ENCODE results near the gene NUDT2. TPM values are rescaled to one million over a fixed set of nuclear protein-coding genes. Genes with fewer than 3 reads are reported as not detected.

NUDT2 gene
- total and polyA plus RNA-seq, 2 of the 4 experiments (the other 2 are of a cell fraction): 36.6 to 45.0 TPM

DNA sequence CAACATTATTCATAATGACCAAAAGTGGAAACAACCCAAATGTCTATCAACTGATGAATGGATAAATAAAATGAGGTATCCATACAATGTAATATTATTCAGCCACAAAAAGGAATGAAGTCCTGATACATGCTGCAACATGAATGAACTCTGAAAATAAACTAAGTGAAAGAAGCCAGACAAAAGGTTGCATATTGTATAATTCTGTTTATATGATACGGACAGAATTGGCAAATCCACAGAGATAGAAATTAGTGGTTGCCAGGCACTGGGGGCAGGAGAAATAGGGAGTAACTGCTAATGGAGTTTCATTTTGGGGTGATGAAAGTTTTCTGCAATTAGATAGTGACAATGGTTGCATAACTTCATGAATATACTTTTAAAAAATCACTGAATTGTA, 47.3 kb upstream of the NUDT2 start:
- H3K9me3 ChIP-seq (ENCODE audit: control insufficient read depth, insufficient read depth, low read length): no peaks in the 10 kb centered on the region
- H3K4me2 ChIP-seq (ENCODE audit: low read depth, low read length): no peak overlapping the region
- H4K8ac ChIP-seq (ENCODE audit: low read depth in 2 of 2, low read length in 2 of 2): no peak overlapping the region
- DNase-seq (peak; percentile 12), ATAC-seq (ENCODE audit: low read depth) (peak; percentile 66)
- H3K18ac ChIP-seq (ENCODE audit: low read depth, low read length): no peak overlapping the region
- H3K27me3 ChIP-seq (ENCODE audit: control insufficient read depth, insufficient read depth, low read length): no peaks in the 10 kb centered on the region
- no peak overlapping the region for H3K56ac ChIP-seq (ENCODE audit: extremely low read depth, insufficient read depth, low read length)
- CTCF ChIA-PET: interaction anchor here (0.7 kb wide), 1 partner anchor 13 kb away, joined by 3 read pairs; no protein-coding TSS in a partner anchor
- no peak overlapping the region for H3K4ac ChIP-seq (ENCODE audit: low read depth, low read length)
- no peak for TF ChIP-seq POLR2A (IDR thresholded peaks at IDR 0.05; ENCODE audit: low read depth, low read length)
- no peak for TF ChIP-seq CHD1 (IDR thresholded peaks at IDR 0.05; ENCODE audit: low read depth, low read length)
- TF ChIP-seq, protein P1, sequence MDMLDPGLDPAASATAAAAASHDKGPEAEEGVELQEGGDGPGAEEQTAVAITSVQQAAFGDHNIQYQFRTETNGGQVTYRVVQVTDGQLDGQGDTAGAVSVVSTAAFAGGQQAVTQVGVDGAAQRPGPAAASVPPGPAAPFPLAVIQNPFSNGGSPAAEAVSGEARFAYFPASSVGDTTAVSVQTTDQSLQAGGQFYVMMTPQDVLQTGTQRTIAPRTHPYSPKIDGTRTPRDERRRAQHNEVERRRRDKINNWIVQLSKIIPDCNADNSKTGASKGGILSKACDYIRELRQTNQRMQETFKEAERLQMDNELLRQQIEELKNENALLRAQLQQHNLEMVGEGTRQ (IDR thresholded peaks at IDR 0.05; ENCODE audit: low read depth, low read length): no peak
- TF ChIP-seq RAD21 (IDR thresholded peaks at IDR 0.05; ENCODE audit: low read length): no peak
- TF ChIP-seq RCOR1 (IDR thresholded peaks at IDR 0.05; ENCODE audit: insufficient replicate concordance, low read length): no peak
- no peak for TF ChIP-seq ELK1 (IDR thresholded peaks at IDR 0.05; ENCODE audit: borderline replicate concordance, low read depth, low read length)
- TF ChIP-seq NFE2L2 (IDR thresholded peaks at IDR 0.05; ENCODE audit: low read depth, low read length): no peak
- no peak for TF ChIP-seq MAZ (IDR thresholded peaks at IDR 0.05; ENCODE audit: borderline replicate concordance, low read depth, low read length)
- TF ChIP-seq FOS (IDR thresholded peaks at IDR 0.05; ENCODE audit: low read depth, low read length): no peak
- 50% methylated on average over 1 of the region's 1 CpG; no CpG with 5 or more reads in 1 of the 2 experiments for WGBS, 2 experiments (ENCODE audit: extremely low coverage in 2 of 2, insufficient read length in 1 of 2)
- H3K9ac ChIP-seq (ENCODE audit: low read depth, low read length): no peak overlapping the region
- H3K4me3 ChIP-seq (ENCODE audit: insufficient read depth, low read depth, low read length): no peak overlapping the region
- no peak overlapping the region for H2BK5ac ChIP-seq (ENCODE audit: low read depth, low read length, poor library complexity, severe bottlenecking)
- BruUV-seq (replicated peaks): no TSS peak
- H3K14ac ChIP-seq (replicated peaks; ENCODE audit: low read depth, low read length): no peak overlapping the region
- no peak overlapping the region for H4K91ac ChIP-seq (ENCODE audit: insufficient read depth, low read depth, low read length)
- dilution Hi-C loops (cut with HindIII; ENCODE audit: low sequenced_read_pairs, unreplicated experiment): no loop called here
- peaks cover 1% of the 10 kb centered on the region; the same call in 1 of the 2 replicates for H3K4me1 ChIP-seq (ENCODE audit: control insufficient read depth, insufficient read depth, low read length)
- H3K27ac ChIP-seq (ENCODE audit: insufficient read depth, low read length): no peak overlapping the region
- H2BK20ac ChIP-seq (ENCODE audit: low read depth, low read length): no peak overlapping the region
- no peak overlapping the region for H2AK9ac ChIP-seq (replicated peaks; ENCODE audit: low read depth, low read length, poor library complexity)
- in situ Hi-C loops (cut with MboI; ENCODE audit: low sequenced_read_pairs): no loop called here
- no peak overlapping the region for H3K23ac ChIP-seq (ENCODE audit: low read depth, low read length)
- no peaks in the 10 kb centered on the region for H3K9me1 ChIP-seq (ENCODE audit: insufficient read depth, low read length)
- no peak overlapping the region for H2AFZ ChIP-seq (replicated peaks; ENCODE audit: low read length, poor library complexity)
- intact Hi-C loops (cut with micrococcal nuclease): no loop called here
- no peak overlapping the region for H2BK15ac ChIP-seq (ENCODE audit: low read depth, low read length)
- POLR2A ChIA-PET (ENCODE audit: unreplicated experiment): no interaction called here
- no peak overlapping the region for H4K5ac ChIP-seq (ENCODE audit: low read depth, low read length)
- H3K79me1 ChIP-seq (ENCODE audit: low read depth in 1 of 2, low read length in 2 of 2): no peaks in the 10 kb centered on the region; a peak in 1 of 4 replicates
- H3K36me3 ChIP-seq (ENCODE audit: control insufficient read depth, insufficient read depth, low read length): no peaks in the 10 kb centered on the region
- H4K20me1 ChIP-seq (ENCODE audit: insufficient read depth, low read length): no peaks in the 10 kb centered on the region
- no peak overlapping the region for H2BK120ac ChIP-seq (ENCODE audit: low read depth, low read length)
- no peak overlapping the region for H2AK5ac ChIP-seq (ENCODE audit: low read depth, low read length)
